CD4-positive, alpha-beta T cell treated with Interferon alpha-2 for 1 hour (primary cell): ENCODE data around the gene ZNF260.
"Not testable (repeated sequence)": the region's sequence is repeated elsewhere in the genome, so short reads cannot be mapped to it uniquely, and the experiment has no call there.

Source experiments
- DNase-seq, 2 donors: peaks; one replicate each; pipeline ENCODE4 v3.0.0-alpha.2; 2020 to 2022

ZNF260 gene

GRCh38 chr19:36528194-36528920, at the start of gene ZNF260:
Gene ZNF260, minus strand, starts transcription at chr19:36528271. Its CDS starts 13,033 bp downstream, at chr19:36515238.
- DNase-seq, result peak; percentile 95 to 96

DNA sequence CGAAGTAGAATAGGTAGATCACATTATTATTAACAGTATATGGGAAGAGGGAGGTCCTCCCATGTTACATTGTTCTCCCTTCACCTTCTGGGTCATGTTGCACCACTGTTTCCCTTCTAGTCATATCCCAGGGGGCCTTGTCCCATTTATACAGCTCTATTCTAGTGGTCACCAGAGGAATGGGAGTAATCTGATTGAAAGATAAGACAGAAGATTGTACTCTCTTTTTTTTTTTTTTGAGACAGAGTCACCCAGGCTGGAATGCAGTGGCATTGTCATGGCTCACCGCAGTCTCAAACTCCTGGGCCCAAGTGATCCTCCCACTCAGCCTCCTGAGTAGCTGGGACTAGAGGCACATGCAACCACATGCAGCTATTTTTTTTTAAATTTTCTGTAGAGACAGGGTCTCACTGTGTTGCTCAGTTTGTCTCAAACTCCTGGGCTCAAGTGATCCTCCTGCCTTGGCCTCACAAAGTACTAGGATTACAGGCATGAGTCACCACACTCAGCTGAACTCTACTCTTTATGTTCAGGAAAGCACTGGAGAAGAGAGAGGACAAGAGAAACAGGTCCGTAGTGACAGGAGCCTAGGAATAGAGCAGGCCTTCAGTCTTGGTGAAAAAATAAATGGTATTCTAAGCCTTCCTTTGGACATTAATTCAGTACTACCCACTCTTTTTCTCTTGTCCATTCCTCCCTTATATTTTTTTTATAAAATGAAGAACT, 49.4 kb upstream of the ZNF260 start:
- no peak for DNase-seq

- no peak for DNase-seq
Measured at GRCh38 chr19:36574741-36575140, 46.7 kb upstream of the ZNF260 start.

GRCh38 chr19:36573895-36574720, 46.0 kb upstream of the ZNF260 start:
- no peak for DNase-seq

DNA sequence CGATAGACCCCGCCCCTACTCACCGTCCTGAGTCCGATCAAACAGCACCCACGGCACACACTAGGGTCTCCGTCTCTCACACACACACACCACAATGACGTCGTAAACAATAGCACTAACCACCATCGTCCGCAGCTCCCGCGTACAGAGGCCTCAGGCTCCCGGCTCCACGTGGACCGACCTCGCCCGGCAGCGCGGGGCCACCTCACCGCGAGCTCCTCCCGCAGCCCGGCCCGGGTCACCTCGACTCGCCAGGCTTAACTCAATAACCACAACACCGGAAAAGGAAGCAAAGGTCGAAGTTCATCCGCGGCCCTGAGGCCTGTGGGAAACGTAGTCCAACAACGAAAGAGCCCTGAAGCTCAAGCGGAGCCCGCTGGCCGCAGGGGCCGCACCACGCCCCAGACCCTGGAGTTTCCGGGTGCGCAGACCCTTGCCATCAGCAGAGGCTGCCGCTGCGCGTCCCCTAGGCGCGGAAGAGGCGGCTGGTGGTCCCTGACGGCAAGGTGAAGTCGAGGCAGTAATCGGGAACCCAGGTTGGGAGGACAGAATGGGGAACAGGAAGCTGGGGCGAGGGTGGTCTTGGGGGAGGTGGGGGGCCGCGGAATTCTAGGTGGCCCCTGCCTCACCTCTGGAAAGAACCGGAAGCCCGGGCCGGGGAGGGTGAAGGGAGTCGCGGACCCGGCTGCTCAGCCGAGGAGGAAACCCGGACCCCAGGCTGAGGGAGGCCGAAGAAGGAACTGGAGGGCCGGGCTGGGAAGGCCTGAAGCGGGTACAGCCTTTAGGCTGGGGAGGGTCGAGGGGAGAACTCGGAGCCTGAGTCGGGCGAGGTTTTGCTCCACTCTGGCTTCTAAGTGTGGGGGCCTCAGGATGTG, 45.2 kb upstream of the ZNF260 start, which contains the start of gene ZNF529:
Gene ZNF529, minus strand, starts transcription at position 273 of the 875 bp plus-strand sequence. CDS start 946 bp downstream, outside the sequence.
- peak; percentile 86 to 90 for DNase-seq

DNA sequence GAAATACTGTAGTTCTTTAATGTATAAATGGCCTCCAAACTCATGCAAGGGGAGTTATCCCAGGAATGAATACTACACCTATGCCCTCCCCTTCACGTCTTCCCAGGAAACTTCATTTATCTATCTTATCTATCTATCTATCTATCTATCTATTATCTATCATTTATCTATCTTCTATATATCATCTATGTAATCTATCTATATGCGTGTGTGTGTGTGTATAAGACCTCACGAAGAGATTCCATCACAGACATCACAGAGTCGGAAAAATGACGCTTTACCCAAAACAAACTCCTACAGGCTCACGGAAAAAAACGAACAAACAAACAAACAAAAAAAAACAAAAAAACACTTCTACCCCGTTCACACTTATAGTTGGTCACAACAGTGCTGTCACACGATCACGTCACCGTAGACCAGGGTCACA, 44.5 kb upstream of the ZNF260 start:
- no peak for DNase-seq

- DNase-seq, result no peak
Measured at GRCh38 chr19:36564391-36564790, 36.3 kb upstream of the ZNF260 start.

GRCh38 chr19:36547001-36547732, 19.1 kb upstream of the ZNF260 start:
- no peak for DNase-seq

DNA sequence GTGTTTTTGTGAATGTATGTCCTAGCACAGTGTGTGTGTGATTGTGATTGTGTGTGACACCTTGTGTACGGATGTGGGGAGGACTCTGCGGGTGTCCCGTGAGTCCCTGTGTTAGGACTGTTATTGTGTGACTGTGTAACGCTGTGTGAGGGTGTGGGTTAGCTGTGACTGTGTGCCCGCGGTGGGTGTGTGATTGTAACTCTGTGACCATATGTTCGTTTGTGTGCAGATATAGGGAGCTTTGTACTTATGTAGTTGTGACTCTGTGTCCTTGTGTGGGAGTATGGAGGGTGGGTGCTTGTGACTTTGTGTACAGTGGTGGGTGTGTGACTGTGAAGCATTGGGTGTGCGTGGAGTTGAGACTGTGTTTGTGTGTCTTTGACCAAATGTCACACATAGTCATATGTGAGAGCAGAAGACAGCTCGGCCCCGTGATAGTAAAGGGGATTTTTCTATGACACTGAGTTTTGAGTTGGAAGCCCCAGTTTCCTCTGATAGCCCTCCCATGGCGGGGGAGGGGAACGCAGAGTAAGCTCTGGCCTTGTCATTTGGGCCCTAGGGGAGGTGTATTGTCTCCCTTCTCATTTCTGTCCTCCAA, 949 bp upstream of the ZNF260 start:
- peak; percentile 11 to 38 for DNase-seq

- no peak for DNase-seq
Measured at GRCh38 chr19:36527873-36528193, 238 bp downstream of the ZNF260 start.

DNA sequence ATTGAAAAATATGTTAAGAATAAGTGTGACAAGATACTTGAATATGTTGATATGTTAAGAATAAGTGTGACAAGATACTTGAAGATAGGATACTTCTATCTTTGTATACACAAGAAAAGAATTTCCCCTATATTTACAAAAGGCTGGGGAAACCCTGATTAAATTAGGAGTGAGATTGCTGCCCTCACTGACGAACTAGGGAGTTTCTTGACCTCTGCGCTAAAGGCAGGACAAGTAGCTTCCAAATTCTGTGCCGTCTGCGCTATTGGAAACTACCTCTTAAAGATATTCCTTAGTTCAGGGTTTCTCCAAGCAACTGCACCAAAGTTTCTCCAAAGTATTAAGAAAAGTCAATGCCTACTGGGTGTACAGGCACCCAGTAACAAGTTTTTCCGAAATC, 730 bp downstream of the ZNF260 start:
- DNase-seq, result no peak

DNA sequence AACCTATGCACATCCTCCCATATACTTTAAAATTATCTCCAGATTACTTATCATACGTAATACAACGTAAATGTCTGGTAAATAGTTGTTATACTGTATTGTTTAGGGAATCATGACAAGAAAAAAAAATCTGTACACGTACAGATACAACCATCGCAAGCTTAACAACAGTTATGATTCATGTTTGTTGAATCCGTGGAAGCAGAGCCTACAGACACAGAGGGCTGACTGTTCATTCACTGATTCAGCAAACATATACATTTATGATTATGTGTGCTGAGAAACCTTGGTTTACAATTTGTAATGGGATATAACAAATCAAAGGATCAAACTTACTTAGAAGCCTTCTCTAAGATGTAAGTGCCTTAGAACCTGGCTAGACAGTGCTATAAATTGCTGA, 1.5 kb downstream of the ZNF260 start:
- no peak for DNase-seq

GRCh38 chr19:36524617-36525016, 3.5 kb downstream of the ZNF260 start:
- no peak for DNase-seq

DNA sequence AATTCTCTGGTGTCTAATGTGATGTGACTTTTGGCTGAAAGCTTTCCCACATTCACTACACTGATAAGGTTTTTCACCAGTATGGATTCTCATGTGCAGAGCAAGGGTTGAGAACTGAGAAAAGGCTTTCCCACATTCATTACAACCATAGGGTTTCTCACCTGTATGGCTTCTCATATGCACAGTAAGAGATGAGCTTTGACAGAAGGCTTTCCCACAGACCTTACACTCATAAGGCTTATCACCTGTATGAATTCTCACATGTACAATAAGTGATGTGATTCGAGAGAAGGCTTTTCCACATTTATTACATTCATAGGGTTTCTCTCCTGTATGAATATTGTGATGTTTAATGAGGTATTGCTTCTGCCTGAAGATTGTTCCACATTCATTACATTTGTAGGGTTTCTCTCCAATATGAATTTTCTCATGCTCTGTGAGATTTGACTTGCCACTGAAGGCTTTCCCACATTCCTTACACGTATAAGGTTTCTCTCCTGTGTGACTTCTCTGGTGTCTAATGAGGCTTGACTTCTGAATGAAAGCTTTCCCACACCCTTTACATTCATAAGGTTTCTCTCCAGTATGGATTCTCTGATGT, 14.0 kb downstream of the ZNF260 start:
- DNase-seq, result no peak

DNA sequence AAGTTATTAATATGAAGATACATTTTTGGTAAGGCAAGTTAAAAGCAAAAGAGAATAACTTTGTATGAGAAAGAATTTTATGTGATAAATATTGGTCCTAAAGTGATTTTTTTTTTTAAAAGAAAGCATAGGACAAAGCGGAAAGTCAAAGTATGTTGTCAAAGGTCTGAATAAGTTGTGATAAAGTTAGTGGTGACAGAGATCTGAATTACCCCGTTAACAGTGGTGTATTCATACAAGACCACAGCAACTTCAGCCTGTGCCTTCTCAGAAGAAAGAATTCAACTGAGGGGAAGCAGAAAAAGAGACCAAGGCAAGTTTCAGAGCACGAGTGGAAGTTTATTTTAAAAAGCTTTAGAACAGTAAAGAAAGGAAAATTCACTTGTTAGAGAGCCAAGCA, 19.7 kb downstream of the ZNF260 start:
- DNase-seq, result no peak

DNA sequence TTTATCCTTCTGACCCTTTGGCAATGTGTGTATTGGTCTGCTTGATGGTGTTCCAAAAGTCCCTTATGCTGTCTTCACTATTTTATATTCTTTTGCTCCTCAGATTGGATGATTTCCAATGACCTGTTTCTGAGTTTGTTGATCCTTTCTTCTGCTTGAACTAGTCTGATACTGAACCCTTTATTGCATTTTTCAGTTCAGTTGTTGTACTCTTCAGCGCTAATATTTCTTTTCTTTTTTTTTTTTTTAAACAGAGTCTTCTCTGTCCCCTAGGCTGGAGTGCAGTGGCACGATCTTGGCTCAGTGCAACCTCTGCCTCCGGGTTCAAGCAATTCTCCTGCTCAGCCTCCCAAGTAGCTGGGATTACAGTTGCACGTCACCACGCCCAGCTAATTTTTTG, 26.1 kb downstream of the ZNF260 start:
- DNase-seq, result no peak

DNA sequence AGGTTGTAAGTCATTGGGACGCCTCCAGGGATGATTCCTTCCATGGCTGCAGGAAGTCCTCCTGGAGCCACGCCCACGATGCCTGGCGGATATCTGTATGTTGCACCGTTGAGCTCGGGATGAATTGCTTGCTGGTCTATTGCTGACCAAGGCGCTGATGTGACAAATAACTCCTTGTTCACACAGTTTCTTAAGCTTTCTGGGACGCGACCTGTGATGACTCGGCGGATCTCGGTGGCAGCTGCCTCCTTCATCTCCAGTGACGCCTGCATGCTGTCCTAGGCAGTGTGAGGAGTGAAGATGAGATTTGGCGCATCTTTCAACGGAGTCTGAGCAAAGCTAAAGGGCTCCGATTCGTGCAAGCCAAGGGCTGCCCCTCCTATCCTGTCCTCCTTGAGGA, 31.1 kb downstream of the ZNF260 start:
- DNase-seq, result no peak

- DNase-seq, result peak; percentile 37 to 43
Measured at GRCh38 chr19:36492689-36493453, 35.2 kb downstream of the ZNF260 start.

DNA sequence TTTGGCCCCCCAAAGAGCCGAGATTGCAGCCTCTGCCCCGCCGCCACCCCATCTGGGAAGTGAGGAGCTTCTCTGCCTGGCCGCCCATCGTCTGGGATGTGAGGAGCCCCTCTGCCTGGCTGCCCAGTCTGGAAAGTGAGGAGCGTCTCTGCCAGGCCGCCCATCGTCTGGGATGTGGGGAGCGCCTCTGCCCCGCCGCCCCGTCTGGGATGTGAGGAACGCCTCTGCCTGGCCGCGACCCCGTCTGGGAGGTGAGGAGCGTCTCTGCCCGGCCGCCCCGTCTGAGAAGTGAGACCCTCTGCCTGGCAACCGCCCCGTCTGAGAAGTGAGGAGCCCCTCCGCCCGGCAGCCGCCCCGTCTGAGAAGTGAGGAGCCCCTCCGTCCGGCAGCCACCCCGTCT, 37.2 kb downstream of the ZNF260 start:
- DNase-seq, result not testable (repeated sequence)

GRCh38 chr19:36489920-36490415, 38.1 kb downstream of the ZNF260 start:
- peak; percentile 82 to 86 for DNase-seq
